A549 (cell line): ENCODE results near the gene SRL.

Experiments
- BCL3 ChIP-seq: fragments of >200 bp; sonication (Bioruptor Twin); formaldehyde crosslinking; IDR thresholded peaks from 3 replicates; pipeline ENCODE4 v1.6.1; 2016
- ESRRA ChIP-seq: fragments of 150-350 bp; IDR thresholded peaks from 2 replicates; pipeline ENCODE4 v1.6.1; 2014; ENCODE audit warnings: mild to moderate bottlenecking, low read length, borderline replicate concordance
- HOXA7 ChIP-seq: fragments of 250-450 bp; sonication (Bioruptor Pico); IDR thresholded peaks from 2 replicates; pipeline ENCODE4 v1.5.0; 2020; ENCODE audit warnings: mild to moderate bottlenecking, moderate library complexity
- KDM1A ChIP-seq: fragments of 200-600 bp; sonication (generic); IDR thresholded peaks from 2 replicates; pipeline ENCODE4 v1.6.1; 2016; ENCODE audit warnings: low read depth, mild to moderate bottlenecking
- MAFK ChIP-seq: fragments of 450-650 bp; IDR thresholded peaks from 2 replicates; pipeline ENCODE4 v1.6.1; 2014; ENCODE audit not compliant: partially characterized antibody
- POLR2A ChIP-seq: IDR thresholded peaks from 2 replicates; pipeline ENCODE4 v1.6.1; 2012; ENCODE audit warnings: mild to moderate bottlenecking, low read length
- RCOR1 ChIP-seq: fragments of 150-350 bp; IDR thresholded peaks from 2 replicates; pipeline ENCODE4 v1.6.1; 2014; ENCODE audit warnings: antibody characterized with exemption, low read length, low read depth
- ZFP36 ChIP-seq: fragments of 450-650 bp; IDR thresholded peaks from 2 replicates; pipeline ENCODE4 v1.6.1; 2014; ENCODE audit warnings: borderline replicate concordance; ENCODE audit not compliant: partially characterized antibody
- TF ChIP-seq, protein P1 (sequence below): fragments of 450-650 bp; IDR thresholded peaks from 2 replicates; pipeline ENCODE4 v1.6.1; 2014; ENCODE audit warnings: antibody characterized with exemption
- TF ChIP-seq, protein P2 (sequence below): fragments of >200 bp; sonication (Bioruptor Twin); formaldehyde crosslinking; IDR thresholded peaks from 3 replicates; pipeline ENCODE4 v1.5.1; 2016
- TF ChIP-seq, protein P3 (sequence below): fragments of 250-450 bp; sonication (Bioruptor Pico); IDR thresholded peaks from 2 replicates; pipeline ENCODE4 v1.5.0; 2020; ENCODE audit warnings: low read depth, mild to moderate bottlenecking, moderate library complexity

GRCh38 chr16:4152267-4152666, 89.6 kb downstream of the SRL start:
- TF ChIP-seq MAFK (no peak), RCOR1 (no peak), HOXA7 (CRISPR knock-in tag) (no peak), ZFP36 (no peak), POLR2A (no peak), BCL3 (no peak), ESRRA (no peak), KDM1A (no peak)
- TF ChIP-seq, protein P1, sequence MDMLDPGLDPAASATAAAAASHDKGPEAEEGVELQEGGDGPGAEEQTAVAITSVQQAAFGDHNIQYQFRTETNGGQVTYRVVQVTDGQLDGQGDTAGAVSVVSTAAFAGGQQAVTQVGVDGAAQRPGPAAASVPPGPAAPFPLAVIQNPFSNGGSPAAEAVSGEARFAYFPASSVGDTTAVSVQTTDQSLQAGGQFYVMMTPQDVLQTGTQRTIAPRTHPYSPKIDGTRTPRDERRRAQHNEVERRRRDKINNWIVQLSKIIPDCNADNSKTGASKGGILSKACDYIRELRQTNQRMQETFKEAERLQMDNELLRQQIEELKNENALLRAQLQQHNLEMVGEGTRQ = no peak
- TF ChIP-seq, protein P2, sequence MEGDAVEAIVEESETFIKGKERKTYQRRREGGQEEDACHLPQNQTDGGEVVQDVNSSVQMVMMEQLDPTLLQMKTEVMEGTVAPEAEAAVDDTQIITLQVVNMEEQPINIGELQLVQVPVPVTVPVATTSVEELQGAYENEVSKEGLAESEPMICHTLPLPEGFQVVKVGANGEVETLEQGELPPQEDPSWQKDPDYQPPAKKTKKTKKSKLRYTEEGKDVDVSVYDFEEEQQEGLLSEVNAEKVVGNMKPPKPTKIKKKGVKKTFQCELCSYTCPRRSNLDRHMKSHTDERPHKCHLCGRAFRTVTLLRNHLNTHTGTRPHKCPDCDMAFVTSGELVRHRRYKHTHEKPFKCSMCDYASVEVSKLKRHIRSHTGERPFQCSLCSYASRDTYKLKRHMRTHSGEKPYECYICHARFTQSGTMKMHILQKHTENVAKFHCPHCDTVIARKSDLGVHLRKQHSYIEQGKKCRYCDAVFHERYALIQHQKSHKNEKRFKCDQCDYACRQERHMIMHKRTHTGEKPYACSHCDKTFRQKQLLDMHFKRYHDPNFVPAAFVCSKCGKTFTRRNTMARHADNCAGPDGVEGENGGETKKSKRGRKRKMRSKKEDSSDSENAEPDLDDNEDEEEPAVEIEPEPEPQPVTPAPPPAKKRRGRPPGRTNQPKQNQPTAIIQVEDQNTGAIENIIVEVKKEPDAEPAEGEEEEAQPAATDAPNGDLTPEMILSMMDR = no peak
- TF ChIP-seq, protein P3, sequence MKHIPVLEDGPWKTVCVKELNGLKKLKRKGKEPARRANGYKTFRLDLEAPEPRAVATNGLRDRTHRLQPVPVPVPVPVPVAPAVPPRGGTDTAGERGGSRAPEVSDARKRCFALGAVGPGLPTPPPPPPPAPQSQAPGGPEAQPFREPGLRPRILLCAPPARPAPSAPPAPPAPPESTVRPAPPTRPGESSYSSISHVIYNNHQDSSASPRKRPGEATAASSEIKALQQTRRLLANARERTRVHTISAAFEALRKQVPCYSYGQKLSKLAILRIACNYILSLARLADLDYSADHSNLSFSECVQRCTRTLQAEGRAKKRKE (CRISPR knock-in tag) = no peak
